Measurements from ENCODE around the gene WDR88.
A peak's percentile ranks its signal among the peaks of the same experiment; 100 is the strongest.
"Not testable (repeated sequence)": the region's sequence is repeated elsewhere in the genome, so short reads cannot be mapped to it uniquely, and the experiment has no call there.

WDR88 gene

DNA sequence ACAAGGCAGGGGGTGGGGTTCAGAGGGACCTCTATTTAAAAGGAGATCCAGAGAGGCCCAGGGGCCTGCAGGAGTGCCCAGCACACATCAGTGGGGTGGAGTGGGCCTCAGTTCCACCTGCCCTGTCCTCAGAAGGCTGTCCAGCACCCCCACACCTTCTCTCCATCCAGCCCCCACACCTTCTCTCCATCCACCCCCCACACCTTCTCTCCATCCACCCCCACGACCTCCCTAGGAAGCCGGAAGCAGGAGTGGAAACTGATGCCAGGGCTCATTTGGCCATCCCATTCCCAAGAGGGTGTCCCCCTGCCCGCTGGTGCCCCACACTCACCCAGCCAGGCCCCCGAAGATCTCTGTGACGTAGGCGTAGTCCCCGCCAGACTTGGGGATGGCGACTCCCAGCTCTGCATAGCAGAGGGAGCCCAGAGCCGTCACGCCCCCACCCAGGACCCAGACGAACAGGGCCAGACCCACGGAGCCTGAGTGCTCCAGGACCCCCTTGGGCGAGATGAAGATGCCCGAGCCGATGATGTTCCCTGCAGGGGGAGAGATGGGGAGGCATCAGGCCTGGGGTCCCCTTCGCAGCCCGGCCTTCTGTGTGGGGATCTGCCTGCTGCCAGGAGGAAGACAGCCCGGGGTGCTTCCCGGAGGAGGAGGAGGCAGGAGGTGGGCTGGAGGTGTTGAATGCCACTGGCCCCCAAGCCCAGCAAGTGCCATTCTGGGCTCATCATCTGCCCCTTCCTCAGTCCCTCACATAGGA is 83.7 kb downstream of the WDR88 start:
- no peak overlapping the region for H3K27ac ChIP-seq
- H3K27me3 ChIP-seq = no peaks in the 10 kb centered on the region
- no peaks in the 10 kb centered on the region for H3K9me3 ChIP-seq
- no peak overlapping the region for H3K9ac ChIP-seq
- H3K4me2 ChIP-seq = no peak overlapping the region
- no peaks in the 10 kb centered on the region for H4K20me1 ChIP-seq
- H3K4me1 ChIP-seq = peaks cover 22% of the 10 kb centered on the region
- no peak for TF ChIP-seq Cebpa-rat (IDR thresholded peaks at IDR 0.05)
- no peaks in the 10 kb centered on the region for H3K36me3 ChIP-seq
- no peak overlapping the region for H3K4me3 ChIP-seq

DNA sequence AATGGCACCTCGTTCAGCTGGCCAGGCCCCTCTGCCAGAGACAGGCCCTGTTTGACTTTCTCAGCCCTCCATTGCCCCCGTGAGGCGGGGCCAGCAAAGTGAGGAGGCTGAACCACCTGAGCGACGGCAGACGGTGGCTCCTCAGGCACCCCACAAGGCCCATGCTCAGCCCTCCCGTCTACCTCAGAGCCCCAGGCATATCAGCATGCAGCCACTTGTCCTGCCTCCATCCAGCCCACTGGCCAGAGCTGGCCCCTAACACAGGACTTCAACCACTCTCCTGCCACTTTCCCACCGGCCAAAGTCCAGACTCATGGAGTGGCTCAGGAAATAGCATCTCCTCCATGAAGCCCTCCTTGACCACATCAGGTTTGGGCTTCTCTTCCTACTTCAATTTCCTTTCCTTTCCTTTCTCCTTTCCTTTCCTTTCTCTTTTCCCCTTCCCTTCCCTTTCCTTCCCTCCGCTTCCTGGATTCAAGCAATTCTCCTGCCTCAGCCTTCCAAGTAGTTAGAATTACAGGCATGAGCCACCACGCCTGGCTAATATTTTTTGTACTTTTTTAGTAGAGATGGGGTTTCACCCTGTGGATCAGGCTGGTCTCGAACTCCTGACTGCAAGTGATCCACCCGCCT is 84.4 kb downstream of the WDR88 start:
- no peaks in the 10 kb centered on the region for H3K9me3 ChIP-seq
- H3K27ac ChIP-seq = no peak overlapping the region
- no peak overlapping the region for H3K4me2 ChIP-seq
- no peaks in the 10 kb centered on the region for H4K20me1 ChIP-seq
- H3K36me3 ChIP-seq = no peaks in the 10 kb centered on the region
- H3K27me3 ChIP-seq = no peaks in the 10 kb centered on the region
- peaks cover 16% of the 10 kb centered on the region for H3K4me1 ChIP-seq
- H3K4me3 ChIP-seq = no peak overlapping the region
- H3K9ac ChIP-seq = no peak overlapping the region
- no peak for TF ChIP-seq Cebpa-rat (IDR thresholded peaks at IDR 0.05)

DNA sequence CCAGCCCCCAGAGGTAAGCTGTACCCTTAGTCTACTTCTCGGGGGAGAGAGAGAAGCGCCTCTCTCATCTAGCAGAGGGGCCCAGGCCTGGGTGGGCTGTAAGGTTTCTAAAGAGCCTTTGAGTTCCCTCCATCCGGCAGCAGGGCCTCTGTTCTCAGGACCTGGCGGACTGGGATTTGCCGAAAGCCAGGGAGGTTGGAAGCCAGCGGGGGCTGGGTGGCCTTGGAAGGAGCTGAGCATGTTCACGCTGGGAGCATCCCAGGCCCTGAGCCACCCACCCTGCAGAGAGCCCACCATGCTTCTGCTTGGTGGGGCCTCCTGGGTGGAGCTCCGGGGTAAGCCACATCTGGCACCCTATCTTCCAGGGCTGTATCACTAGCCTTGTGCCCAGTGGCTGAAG is 86.0 kb downstream of the WDR88 start:
- Histone ChIP-seq H4K20me1 (no peaks in the 10 kb centered on the region), H3K4me2 (peak overlapping the region; percentile 30; the same call in 1 of the 2 replicates), H3K4me1 (peaks cover 6% of the 10 kb centered on the region), H3K36me3 (no peaks in the 10 kb centered on the region), H3K9me3 (no peaks in the 10 kb centered on the region), H3K27me3 (no peaks in the 10 kb centered on the region), H3K27ac (peak overlapping the region; percentile 26; the same call in 1 of the 2 replicates), H3K4me3 (no peak overlapping the region), H3K9ac (no peak overlapping the region)
- no peak for TF ChIP-seq Cebpa-rat (IDR thresholded peaks at IDR 0.05)

DNA sequence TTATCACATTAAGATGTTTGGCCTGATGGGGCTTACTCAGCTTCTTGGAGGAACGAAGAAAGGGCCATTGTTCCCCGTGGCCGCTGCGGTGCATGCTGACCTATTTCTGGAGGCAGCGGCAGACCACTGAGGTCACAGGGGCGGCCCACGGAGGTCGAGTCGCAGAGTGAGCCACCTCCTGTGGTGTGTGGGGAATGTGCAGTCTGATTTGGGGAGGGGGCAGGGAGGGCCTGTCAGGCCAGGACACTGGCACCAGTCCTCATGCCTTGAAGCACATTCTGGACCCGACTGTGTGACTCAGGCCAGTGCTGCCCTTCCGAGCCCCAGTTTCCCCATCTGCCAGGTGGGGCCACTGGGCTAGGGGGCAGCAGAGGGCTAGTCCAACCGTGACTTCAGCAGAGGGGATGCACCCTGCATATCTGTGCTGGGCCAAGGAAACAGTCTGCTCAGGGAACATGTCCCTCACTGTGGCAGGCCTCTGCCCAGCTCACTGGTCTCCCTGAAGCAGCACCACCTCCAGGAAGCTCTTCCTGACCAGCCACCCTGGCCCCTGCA is 87.4 kb downstream of the WDR88 start:
- Histone ChIP-seq H3K4me1 (peaks cover 13% of the 10 kb centered on the region), H3K4me2 (no peak overlapping the region), H3K36me3 (no peaks in the 10 kb centered on the region), H4K20me1 (no peaks in the 10 kb centered on the region), H3K4me3 (no peak overlapping the region), H3K27me3 (no peaks in the 10 kb centered on the region), H3K27ac (no peak overlapping the region), H3K9ac (no peak overlapping the region), H3K9me3 (no peaks in the 10 kb centered on the region)
- no peak for TF ChIP-seq Cebpa-rat (IDR thresholded peaks at IDR 0.05)

DNA sequence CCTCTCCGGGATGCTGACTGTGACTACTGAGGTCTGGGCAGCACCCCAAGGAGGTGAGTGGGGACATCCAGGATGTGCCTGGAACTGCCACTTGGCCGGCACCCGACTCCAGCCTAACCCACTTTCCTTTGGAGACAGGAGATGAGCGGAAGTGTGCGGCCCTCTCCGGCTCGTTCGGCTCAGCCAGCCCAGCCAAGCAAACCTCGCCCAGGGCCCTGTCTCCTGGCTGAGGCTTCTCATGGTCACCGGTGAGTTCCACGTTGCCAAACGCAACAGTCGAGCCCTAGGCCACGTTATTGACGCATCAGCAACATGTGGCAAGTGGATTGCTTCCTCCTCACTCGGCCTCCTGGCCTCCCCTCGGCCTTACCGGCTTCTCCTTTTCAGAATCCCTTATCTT is 88.2 kb downstream of the WDR88 start:
- TF ChIP-seq Cebpa-rat (IDR thresholded peaks at IDR 0.05) = no peak
- Histone ChIP-seq H3K4me3 (no peak overlapping the region), H3K9me3 (no peaks in the 10 kb centered on the region), H4K20me1 (no peaks in the 10 kb centered on the region), H3K36me3 (no peaks in the 10 kb centered on the region), H3K9ac (no peak overlapping the region), H3K4me1 (peaks cover 13% of the 10 kb centered on the region), H3K27ac (no peak overlapping the region), H3K27me3 (no peaks in the 10 kb centered on the region), H3K4me2 (no peak overlapping the region)

DNA sequence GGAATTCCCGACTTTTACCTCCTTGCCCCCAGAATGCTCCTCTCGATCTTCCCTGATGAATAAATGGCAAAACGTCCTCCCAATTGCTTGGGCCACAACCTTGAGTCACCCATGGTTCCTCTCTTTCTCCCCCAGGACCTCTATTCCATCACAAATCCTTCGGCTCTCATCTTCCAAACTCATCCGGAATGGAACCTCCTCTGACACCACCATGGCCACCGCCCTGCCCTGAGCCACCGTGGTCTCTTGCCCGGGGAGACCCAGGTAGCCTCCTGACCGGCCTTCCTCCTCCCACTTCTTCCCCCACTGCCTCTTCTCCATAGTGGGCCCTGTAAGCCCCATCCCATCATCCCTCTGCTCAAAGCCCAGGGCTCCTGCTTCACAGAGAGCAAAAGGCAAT is 88.8 kb downstream of the WDR88 start:
- peaks cover 4% of the 10 kb centered on the region; the same call in 1 of the 2 replicates for H3K9me3 ChIP-seq
- H3K4me2 ChIP-seq = no peak overlapping the region
- TF ChIP-seq Cebpa-rat (IDR thresholded peaks at IDR 0.05) = no peak
- no peaks in the 10 kb centered on the region for H3K36me3 ChIP-seq
- H3K4me3 ChIP-seq = no peak overlapping the region
- no peaks in the 10 kb centered on the region for H4K20me1 ChIP-seq
- H3K27me3 ChIP-seq = no peaks in the 10 kb centered on the region
- H3K27ac ChIP-seq = no peak overlapping the region
- peaks cover 13% of the 10 kb centered on the region for H3K4me1 ChIP-seq
- H3K9ac ChIP-seq = no peak overlapping the region

DNA sequence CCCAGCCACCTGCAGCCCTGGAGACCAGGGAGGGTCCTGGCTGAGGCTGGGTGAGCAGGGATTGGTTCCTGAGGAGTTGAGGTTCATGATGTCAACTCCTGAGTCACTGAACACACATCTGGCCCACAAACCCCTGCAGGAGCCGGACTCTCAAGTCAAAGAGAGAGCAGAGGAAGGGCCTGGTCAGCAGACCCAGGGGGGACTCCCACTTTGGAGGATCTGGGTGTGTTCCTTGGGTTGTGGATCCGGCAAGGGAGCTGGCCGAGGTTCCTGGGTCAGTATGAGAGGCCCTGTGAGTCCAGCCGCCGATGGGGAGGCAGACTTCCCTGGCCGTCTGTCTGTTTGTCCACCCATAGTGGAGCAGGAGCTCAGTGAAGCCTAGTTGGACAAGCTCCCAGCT is 89.7 kb downstream of the WDR88 start:
- H3K4me3 ChIP-seq = no peak overlapping the region
- no peak overlapping the region for H3K27ac ChIP-seq
- H3K4me1 ChIP-seq = peaks cover 13% of the 10 kb centered on the region
- H3K9ac ChIP-seq = no peak overlapping the region
- no peak overlapping the region for H3K4me2 ChIP-seq
- H3K9me3 ChIP-seq = peaks cover 12% of the 10 kb centered on the region; the same call in 1 of the 2 replicates
- TF ChIP-seq Cebpa-rat (IDR thresholded peaks at IDR 0.05) = no peak
- no peaks in the 10 kb centered on the region for H3K36me3 ChIP-seq
- no peaks in the 10 kb centered on the region for H3K27me3 ChIP-seq
- no peaks in the 10 kb centered on the region for H4K20me1 ChIP-seq

DNA sequence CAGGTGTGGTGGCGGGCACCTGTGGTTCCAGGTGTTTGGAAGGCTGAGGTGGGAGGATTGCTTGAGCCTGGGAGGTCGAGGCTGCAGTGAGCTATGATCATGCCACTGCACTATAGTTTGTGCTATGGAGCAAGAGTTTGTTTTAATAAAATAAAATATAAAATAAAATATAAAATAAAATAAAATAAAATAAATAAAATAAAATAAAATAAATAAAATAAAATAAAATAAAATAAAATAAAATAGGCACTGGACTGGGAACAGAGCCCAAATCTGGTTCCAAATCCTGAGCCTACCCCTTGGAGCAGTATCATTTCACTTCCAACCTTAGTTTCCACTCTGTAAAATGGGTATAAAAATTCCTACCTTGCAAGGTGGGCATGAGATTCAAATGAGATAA is 90.3 kb downstream of the WDR88 start:
- not testable (repeated sequence) for H3K4me3 ChIP-seq, H3K4me2 ChIP-seq, H3K36me3 ChIP-seq, H3K27me3 ChIP-seq, H4K20me1 ChIP-seq, H3K27ac ChIP-seq, H3K9ac ChIP-seq
- peaks cover 13% of the 10 kb centered on the region for H3K4me1 ChIP-seq
- peaks cover 18% of the 10 kb centered on the region for H3K9me3 ChIP-seq

DNA sequence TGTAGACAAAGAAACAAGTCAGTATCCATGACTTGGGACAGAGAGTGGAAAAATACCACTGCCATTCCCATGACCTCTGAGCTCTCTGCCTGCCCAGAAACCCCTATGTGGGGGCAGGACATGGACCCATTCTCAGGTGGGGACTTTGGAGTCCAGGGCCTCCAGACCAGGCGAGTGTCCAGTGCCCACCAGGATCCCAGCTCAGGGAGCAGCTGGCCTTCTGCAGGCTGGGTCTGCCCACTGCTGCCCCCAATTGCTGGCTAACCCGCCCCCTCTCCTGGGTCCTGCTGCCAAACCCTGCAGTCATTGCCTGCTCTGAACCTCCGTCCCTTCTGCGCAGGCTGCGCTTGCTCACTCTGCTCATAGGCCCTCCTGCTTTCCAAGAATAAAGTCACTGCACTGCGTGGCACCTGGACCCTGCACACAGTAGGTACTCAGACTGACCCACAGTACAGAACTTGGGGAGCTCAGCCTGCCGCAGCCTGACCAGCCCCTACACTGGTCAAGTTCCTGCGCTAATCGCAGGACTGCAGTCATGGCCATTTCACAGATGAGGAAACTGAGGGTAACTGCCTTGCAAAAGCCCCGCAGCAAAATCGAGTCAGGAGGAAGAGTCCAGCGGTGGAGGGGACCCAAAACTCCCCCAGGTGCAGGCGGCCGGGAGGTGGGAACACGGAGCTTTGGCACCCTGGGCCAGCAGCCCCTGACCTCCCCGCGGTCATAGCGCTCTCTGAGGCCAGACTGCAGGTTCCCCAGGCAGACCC is 93.0 kb downstream of the WDR88 start:
- H3K4me2 ChIP-seq = no peak overlapping the region
- H3K27ac ChIP-seq = no peak overlapping the region
- no peaks in the 10 kb centered on the region for H3K27me3 ChIP-seq
- no peaks in the 10 kb centered on the region for H3K36me3 ChIP-seq
- no peak for TF ChIP-seq Cebpa-rat (IDR thresholded peaks at IDR 0.05)
- peaks cover 8% of the 10 kb centered on the region; the same call in 1 of the 2 replicates for H3K4me1 ChIP-seq
- H3K9ac ChIP-seq = no peak overlapping the region
- H4K20me1 ChIP-seq = no peaks in the 10 kb centered on the region
- H3K9me3 ChIP-seq = peaks cover 36% of the 10 kb centered on the region
- no peak overlapping the region for H3K4me3 ChIP-seq
